HepG2 (cell line): ENCODE data around the gene ENG. TPM values are rescaled to one million over a fixed set of nuclear protein-coding genes. Genes with fewer than 3 reads are reported as not detected.

Experiments
- BRCA1 ChIP-seq: sonication (generic); formaldehyde crosslinking; IDR thresholded peaks from 2 replicates; pipeline ENCODE4 v1.4.0; 2020; ENCODE audit warnings: missing genetic modification reagents
- MYC ChIP-seq: sonication (generic); formaldehyde crosslinking; IDR thresholded peaks from 2 replicates; pipeline ENCODE4 v1.9.0; 2021; ENCODE audit warnings: missing genetic modification reagents, borderline replicate concordance
- POLR2AphosphoS2 ChIP-seq: IDR thresholded peaks from 2 replicates; pipeline ENCODE4 v1.6.1; 2011; ENCODE audit warnings: low read depth, low read length, improper control_type of control experiment
- REL ChIP-seq: sonication (generic); formaldehyde crosslinking; conservative IDR thresholded peaks from 2 replicates; pipeline ENCODE4 v1.8.0; 2022; ENCODE audit warnings: mild to moderate bottlenecking, missing genetic modification reagents, moderate library complexity
- SAP130 ChIP-seq: IDR thresholded peaks from 2 replicates; pipeline ENCODE4 v1.6.1; 2016; ENCODE audit warnings: low read depth
- ZBTB1 ChIP-seq: sonication (generic); formaldehyde crosslinking; IDR thresholded peaks from 2 replicates; pipeline ENCODE4 v1.4.0; 2020; ENCODE audit warnings: missing genetic modification reagents, borderline replicate concordance
- ZBTB38 ChIP-seq: sonication (generic); formaldehyde crosslinking; IDR thresholded peaks from 2 replicates; pipeline ENCODE4 v1.5.1; 2020; ENCODE audit warnings: mild to moderate bottlenecking, missing genetic modification reagents
- ZNF329 ChIP-seq: sonication (generic); formaldehyde crosslinking; IDR thresholded peaks from 2 replicates; pipeline ENCODE4 v1.9.0; 2021; ENCODE audit warnings: low read depth, mild to moderate bottlenecking, missing genetic modification reagents
- ZNF337 ChIP-seq: sonication (generic); formaldehyde crosslinking; IDR thresholded peaks from 2 replicates; pipeline ENCODE4 v1.5.1; 2020; ENCODE audit warnings: missing genetic modification reagents, low read depth, mild to moderate bottlenecking, borderline replicate concordance
- ZNF558 ChIP-seq: sonication (generic); formaldehyde crosslinking; IDR thresholded peaks from 2 replicates; pipeline ENCODE4 v1.9.0; 2022; ENCODE audit warnings: mild to moderate bottlenecking, missing genetic modification reagents, borderline replicate concordance
- polyA plus RNA-seq, 8 experiments: library from polyadenylated mRNA; depleted of rRNA in 3 of 8; stranded (reverse) in 7 of 8; unstranded in 1 of 8; fragments of >200 nt; fragmentation: Illumina TruSeq in 4 of 8; extraction: Trizol in 4 of 8; gene quantifications; 2 replicates each; pipeline versions ENCODE4 v1.2.1 to v1.2.3, GENCODE V29; 2011 to 2016; ENCODE audit warnings: low read depth in 4 of 8, missing spikeins in 1 of 8, mixed read lengths in 1 of 8; ENCODE audit not compliant: insufficient read depth in 1 of 8
- total RNA-seq, 5 experiments: library from RNA; depleted of rRNA; stranded (reverse); fragments of >200 nt; fragmentation: Illumina TruSeq; extraction: Trizol; gene quantifications; 2 replicates each; pipeline ENCODE4 v1.2.3, GENCODE V29; 2016; ENCODE audit warnings: low read depth in 1 of 5
- TF ChIP-seq, protein P1 (sequence below): sonication (generic); formaldehyde crosslinking; IDR thresholded peaks from 2 replicates; pipeline ENCODE4 v1.4.0; 2020; ENCODE audit warnings: mild to moderate bottlenecking, missing genetic modification reagents
- TF ChIP-seq, protein P2 (sequence below): sonication (generic); formaldehyde crosslinking; IDR thresholded peaks from 2 replicates; pipeline ENCODE4 v1.9.0; 2022; ENCODE audit warnings: missing genetic modification reagents, mild to moderate bottlenecking, borderline replicate concordance
- TF ChIP-seq, protein P3 (sequence below): sonication (generic); formaldehyde crosslinking; IDR thresholded peaks from 2 replicates; pipeline ENCODE4 v1.5.1; 2020; ENCODE audit warnings: missing genetic modification reagents, mild to moderate bottlenecking, borderline replicate concordance
- TF ChIP-seq, protein P4 (sequence below): IDR thresholded peaks from 2 replicates; pipeline ENCODE4 v1.6.1; 2016; ENCODE audit warnings: mild to moderate bottlenecking, missing biosample characterization, missing genetic modification reagents
- TF ChIP-seq, protein P5 (sequence below): sonication (generic); formaldehyde crosslinking; IDR thresholded peaks from 2 replicates; pipeline ENCODE4 v1.8.0; 2022; ENCODE audit warnings: mild to moderate bottlenecking, missing genetic modification reagents; ENCODE audit not compliant: insufficient replicate concordance
- TF ChIP-seq, protein P6 (sequence below): sonication (generic); formaldehyde crosslinking; IDR thresholded peaks from 2 replicates; pipeline ENCODE4 v1.9.0; 2021; ENCODE audit warnings: missing genetic modification reagents, borderline replicate concordance

ENG gene
- total and polyA plus RNA-seq, 2 of the 13 experiments (the other 11 are each of a cell fraction or from before 2014, with no cell fraction given) = 0.02 to 1.1 TPM

DNA sequence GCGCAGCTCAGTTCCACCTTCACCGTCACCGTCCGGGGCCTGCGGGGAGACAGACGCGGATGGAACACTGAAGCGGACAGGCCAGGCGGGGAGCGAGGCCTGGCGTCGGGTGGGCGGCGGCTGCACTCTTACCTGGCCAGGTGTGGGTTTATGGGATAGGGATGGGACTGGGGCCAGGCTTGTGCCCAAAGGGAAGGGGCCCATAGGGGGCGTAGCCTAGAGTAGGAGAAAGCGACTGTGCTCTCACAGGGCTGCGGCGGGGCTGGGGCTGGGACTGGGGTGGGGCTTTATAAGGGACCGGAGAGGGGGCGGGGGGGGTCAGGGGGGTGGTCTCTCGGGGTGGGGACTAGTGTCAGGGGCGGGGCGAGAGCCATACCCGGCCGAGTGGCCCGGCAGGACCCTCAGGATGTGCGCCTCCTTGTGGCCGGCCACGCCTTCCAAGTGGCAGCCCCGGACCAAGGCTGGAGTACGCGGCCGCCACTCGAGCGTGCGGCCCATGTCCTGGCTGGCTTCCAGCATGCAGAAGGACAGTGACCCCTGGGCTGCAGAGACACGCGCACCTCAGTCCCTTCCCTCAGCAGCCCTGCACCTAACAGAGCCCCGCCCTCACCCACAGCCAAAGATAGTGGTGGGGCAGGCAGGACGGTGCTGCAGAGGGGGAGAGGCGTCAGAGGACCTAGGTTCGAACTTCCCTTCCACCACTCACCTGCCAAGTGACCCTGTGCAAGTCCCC, 29.0 kb downstream of the ENG start (continued):
- TF ChIP-seq, protein P1, sequence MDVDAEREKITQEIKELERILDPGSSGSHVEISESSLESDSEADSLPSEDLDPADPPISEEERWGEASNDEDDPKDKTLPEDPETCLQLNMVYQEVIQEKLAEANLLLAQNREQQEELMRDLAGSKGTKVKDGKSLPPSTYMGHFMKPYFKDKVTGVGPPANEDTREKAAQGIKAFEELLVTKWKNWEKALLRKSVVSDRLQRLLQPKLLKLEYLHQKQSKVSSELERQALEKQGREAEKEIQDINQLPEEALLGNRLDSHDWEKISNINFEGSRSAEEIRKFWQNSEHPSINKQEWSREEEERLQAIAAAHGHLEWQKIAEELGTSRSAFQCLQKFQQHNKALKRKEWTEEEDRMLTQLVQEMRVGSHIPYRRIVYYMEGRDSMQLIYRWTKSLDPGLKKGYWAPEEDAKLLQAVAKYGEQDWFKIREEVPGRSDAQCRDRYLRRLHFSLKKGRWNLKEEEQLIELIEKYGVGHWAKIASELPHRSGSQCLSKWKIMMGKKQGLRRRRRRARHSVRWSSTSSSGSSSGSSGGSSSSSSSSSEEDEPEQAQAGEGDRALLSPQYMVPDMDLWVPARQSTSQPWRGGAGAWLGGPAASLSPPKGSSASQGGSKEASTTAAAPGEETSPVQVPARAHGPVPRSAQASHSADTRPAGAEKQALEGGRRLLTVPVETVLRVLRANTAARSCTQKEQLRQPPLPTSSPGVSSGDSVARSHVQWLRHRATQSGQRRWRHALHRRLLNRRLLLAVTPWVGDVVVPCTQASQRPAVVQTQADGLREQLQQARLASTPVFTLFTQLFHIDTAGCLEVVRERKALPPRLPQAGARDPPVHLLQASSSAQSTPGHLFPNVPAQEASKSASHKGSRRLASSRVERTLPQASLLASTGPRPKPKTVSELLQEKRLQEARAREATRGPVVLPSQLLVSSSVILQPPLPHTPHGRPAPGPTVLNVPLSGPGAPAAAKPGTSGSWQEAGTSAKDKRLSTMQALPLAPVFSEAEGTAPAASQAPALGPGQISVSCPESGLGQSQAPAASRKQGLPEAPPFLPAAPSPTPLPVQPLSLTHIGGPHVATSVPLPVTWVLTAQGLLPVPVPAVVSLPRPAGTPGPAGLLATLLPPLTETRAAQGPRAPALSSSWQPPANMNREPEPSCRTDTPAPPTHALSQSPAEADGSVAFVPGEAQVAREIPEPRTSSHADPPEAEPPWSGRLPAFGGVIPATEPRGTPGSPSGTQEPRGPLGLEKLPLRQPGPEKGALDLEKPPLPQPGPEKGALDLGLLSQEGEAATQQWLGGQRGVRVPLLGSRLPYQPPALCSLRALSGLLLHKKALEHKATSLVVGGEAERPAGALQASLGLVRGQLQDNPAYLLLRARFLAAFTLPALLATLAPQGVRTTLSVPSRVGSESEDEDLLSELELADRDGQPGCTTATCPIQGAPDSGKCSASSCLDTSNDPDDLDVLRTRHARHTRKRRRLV (CRISPR knock-in tag) = no peak
- no peak for TF ChIP-seq ZNF337 (CRISPR knock-in tag)
- peak; percentile 76; the same call in 1 of the 2 replicates for TF ChIP-seq MYC
- TF ChIP-seq SAP130 (CRISPR knock-in tag) = peak; percentile 77
- no peak for TF ChIP-seq ZNF558 (CRISPR knock-in tag)
- TF ChIP-seq REL (CRISPR knock-in tag) = no peak
- TF ChIP-seq, protein P2, sequence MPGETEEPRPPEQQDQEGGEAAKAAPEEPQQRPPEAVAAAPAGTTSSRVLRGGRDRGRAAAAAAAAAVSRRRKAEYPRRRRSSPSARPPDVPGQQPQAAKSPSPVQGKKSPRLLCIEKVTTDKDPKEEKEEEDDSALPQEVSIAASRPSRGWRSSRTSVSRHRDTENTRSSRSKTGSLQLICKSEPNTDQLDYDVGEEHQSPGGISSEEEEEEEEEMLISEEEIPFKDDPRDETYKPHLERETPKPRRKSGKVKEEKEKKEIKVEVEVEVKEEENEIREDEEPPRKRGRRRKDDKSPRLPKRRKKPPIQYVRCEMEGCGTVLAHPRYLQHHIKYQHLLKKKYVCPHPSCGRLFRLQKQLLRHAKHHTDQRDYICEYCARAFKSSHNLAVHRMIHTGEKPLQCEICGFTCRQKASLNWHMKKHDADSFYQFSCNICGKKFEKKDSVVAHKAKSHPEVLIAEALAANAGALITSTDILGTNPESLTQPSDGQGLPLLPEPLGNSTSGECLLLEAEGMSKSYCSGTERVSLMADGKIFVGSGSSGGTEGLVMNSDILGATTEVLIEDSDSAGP = peak; percentile 54
- TF ChIP-seq, protein P3, sequence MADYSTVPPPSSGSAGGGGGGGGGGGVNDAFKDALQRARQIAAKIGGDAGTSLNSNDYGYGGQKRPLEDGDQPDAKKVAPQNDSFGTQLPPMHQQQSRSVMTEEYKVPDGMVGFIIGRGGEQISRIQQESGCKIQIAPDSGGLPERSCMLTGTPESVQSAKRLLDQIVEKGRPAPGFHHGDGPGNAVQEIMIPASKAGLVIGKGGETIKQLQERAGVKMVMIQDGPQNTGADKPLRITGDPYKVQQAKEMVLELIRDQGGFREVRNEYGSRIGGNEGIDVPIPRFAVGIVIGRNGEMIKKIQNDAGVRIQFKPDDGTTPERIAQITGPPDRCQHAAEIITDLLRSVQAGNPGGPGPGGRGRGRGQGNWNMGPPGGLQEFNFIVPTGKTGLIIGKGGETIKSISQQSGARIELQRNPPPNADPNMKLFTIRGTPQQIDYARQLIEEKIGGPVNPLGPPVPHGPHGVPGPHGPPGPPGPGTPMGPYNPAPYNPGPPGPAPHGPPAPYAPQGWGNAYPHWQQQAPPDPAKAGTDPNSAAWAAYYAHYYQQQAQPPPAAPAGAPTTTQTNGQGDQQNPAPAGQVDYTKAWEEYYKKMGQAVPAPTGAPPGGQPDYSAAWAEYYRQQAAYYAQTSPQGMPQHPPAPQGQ = no peak
- no peak for TF ChIP-seq POLR2AphosphoS2
- TF ChIP-seq ZBTB38 (CRISPR knock-in tag) = peak; percentile 27; the same call in 1 of the 2 replicates
- TF ChIP-seq ZBTB1 (CRISPR knock-in tag) = no peak
- no peak for TF ChIP-seq ZNF329 (CRISPR knock-in tag)
- TF ChIP-seq, protein P4, sequence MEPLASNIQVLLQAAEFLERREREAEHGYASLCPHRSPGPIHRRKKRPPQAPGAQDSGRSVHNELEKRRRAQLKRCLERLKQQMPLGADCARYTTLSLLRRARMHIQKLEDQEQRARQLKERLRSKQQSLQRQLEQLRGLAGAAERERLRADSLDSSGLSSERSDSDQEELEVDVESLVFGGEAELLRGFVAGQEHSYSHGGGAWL (CRISPR knock-in tag) = 0 out of 2 replicates have a peak, but pooled peaks have one; percentile 46
- TF ChIP-seq BRCA1 (CRISPR knock-in tag) = no peak
- TF ChIP-seq, protein P5, sequence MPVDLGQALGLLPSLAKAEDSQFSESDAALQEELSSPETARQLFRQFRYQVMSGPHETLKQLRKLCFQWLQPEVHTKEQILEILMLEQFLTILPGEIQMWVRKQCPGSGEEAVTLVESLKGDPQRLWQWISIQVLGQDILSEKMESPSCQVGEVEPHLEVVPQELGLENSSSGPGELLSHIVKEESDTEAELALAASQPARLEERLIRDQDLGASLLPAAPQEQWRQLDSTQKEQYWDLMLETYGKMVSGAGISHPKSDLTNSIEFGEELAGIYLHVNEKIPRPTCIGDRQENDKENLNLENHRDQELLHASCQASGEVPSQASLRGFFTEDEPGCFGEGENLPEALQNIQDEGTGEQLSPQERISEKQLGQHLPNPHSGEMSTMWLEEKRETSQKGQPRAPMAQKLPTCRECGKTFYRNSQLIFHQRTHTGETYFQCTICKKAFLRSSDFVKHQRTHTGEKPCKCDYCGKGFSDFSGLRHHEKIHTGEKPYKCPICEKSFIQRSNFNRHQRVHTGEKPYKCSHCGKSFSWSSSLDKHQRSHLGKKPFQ = no peak
- TF ChIP-seq, protein P6, sequence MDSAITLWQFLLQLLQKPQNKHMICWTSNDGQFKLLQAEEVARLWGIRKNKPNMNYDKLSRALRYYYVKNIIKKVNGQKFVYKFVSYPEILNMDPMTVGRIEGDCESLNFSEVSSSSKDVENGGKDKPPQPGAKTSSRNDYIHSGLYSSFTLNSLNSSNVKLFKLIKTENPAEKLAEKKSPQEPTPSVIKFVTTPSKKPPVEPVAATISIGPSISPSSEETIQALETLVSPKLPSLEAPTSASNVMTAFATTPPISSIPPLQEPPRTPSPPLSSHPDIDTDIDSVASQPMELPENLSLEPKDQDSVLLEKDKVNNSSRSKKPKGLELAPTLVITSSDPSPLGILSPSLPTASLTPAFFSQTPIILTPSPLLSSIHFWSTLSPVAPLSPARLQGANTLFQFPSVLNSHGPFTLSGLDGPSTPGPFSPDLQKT (CRISPR knock-in tag) = no peak
